IMR-90 (cell line): Measurements from ENCODE around the gene KPNA5.
A peak's percentile ranks its signal among the peaks of the same experiment; 100 is the strongest.

ENCODE experiments used
- CEBPB ChIP-seq: IDR thresholded peaks from 2 replicates; pipeline ENCODE4 v1.6.1; 2012; ENCODE audit warnings: low read depth, low read length, improper control_type of control experiment
- CTCF ChIP-seq: conservative IDR thresholded peaks from 2 replicates; pipeline ENCODE4 v1.5.1; 2012; ENCODE audit warnings: mild to moderate bottlenecking, low read depth, low read length, improper control_type of control experiment
- ELK1 ChIP-seq: fragments of 150-350 bp; IDR thresholded peaks from 2 replicates; pipeline ENCODE4 v1.6.1; 2016; ENCODE audit warnings: low read depth, mild to moderate bottlenecking, low read length, moderate library complexity, borderline replicate concordance
- FOS ChIP-seq: fragments of 150-350 bp; IDR thresholded peaks from 2 replicates; pipeline ENCODE4 v1.6.1; 2016; ENCODE audit warnings: low read depth, low read length
- MAFK ChIP-seq: IDR thresholded peaks from 2 replicates; pipeline ENCODE4 v1.6.1; 2012; ENCODE audit warnings: low read depth, low read length, improper control_type of control experiment
- MXI1 ChIP-seq: IDR thresholded peaks from 2 replicates; pipeline ENCODE4 v1.6.1; 2012; ENCODE audit warnings: low read depth, mild to moderate bottlenecking, low read length, moderate library complexity, borderline replicate concordance
- POLR2A ChIP-seq: IDR thresholded peaks from 2 replicates; pipeline ENCODE4 v1.6.1; 2012; ENCODE audit warnings: mild to moderate bottlenecking, low read depth, low read length
- RAD21 ChIP-seq: IDR thresholded peaks from 2 replicates; pipeline ENCODE4 v1.6.1; 2012; ENCODE audit warnings: low read length, improper control_type of control experiment
- RFX5 ChIP-seq: IDR thresholded peaks from 2 replicates; pipeline ENCODE4 v1.8.0; 2012; ENCODE audit warnings: low read depth, mild to moderate bottlenecking, low read length, moderate library complexity
- USF2 ChIP-seq: fragments of 150-350 bp; IDR thresholded peaks from 2 replicates; pipeline ENCODE4 v1.6.1; 2017; ENCODE audit warnings: mild to moderate bottlenecking, antibody characterized with exemption, low read length, low read depth

GRCh38 chr6:116648156-116648555, 32.9 kb upstream of the KPNA5 start:
- TF ChIP-seq CTCF (no peak), MXI1 (no peak), POLR2A (no peak), ELK1 (no peak), FOS (no peak), MAFK (peak; percentile 19; the same call in 1 of the 2 replicates), RAD21 (no peak), CEBPB (no peak), RFX5 (no peak), USF2 (no peak)
